Measurements from ENCODE around the gene ASB6.
"Not testable (repeated sequence)": the region's sequence is repeated elsewhere in the genome, so short reads cannot be mapped to it uniquely, and the experiment has no call there.

ASB6 gene

GRCh38 chr9:129608561-129609481 is 33.1 kb downstream of the ASB6 start:
- no peak for DNase-seq (ENCODE audit: low read depth in 2 of 2)

GRCh38 chr9:129607027-129607387 is 34.9 kb downstream of the ASB6 start:
- DNase-seq (ENCODE audit: low read depth in 2 of 2) = no peak

GRCh38 chr9:129606161-129607026 is 35.6 kb downstream of the ASB6 start:
- no peak for DNase-seq (ENCODE audit: low read depth in 2 of 2)

- DNase-seq (ENCODE audit: low read depth in 2 of 2) = no peak
Observed at GRCh38 chr9:129604766-129605163, 37.2 kb downstream of the ASB6 start.

GRCh38 chr9:129604056-129604765 is 37.7 kb downstream of the ASB6 start:
- no peak for DNase-seq (ENCODE audit: low read depth in 2 of 2)

- DNase-seq (ENCODE audit: low read depth in 2 of 2) = no peak
Observed at GRCh38 chr9:129602598-129603415, 39.1 kb downstream of the ASB6 start.

GRCh38 chr9:129601082-129601674 is 40.8 kb downstream of the ASB6 start:
- no peak for DNase-seq (ENCODE audit: low read depth in 2 of 2)

GRCh38 chr9:129598089-129598596 is 43.8 kb downstream of the ASB6 start:
- DNase-seq (ENCODE audit: low read depth in 2 of 2) = no peak

GRCh38 chr9:129597355-129598088 is 44.4 kb downstream of the ASB6 start:
- no peak for DNase-seq (ENCODE audit: low read depth in 2 of 2)

GRCh38 chr9:129596541-129597331 is 45.2 kb downstream of the ASB6 start:
- no peak for DNase-seq (ENCODE audit: low read depth in 2 of 2)

GRCh38 chr9:129595903-129596540 is 45.9 kb downstream of the ASB6 start:
- DNase-seq (ENCODE audit: low read depth in 2 of 2) = no peak

GRCh38 chr9:129595311-129595741 is 46.6 kb downstream of the ASB6 start:
- no peak for DNase-seq (ENCODE audit: low read depth in 2 of 2)

GRCh38 chr9:129594632-129595031 is 47.3 kb downstream of the ASB6 start:
- no peak for DNase-seq (ENCODE audit: low read depth in 2 of 2)

GRCh38 chr9:129592790-129593189 is 49.2 kb downstream of the ASB6 start:
- not testable (repeated sequence) for DNase-seq (ENCODE audit: low read depth in 2 of 2)

- DNase-seq (ENCODE audit: low read depth in 2 of 2) = no peak
Observed at GRCh38 chr9:129591916-129592315, 50.0 kb downstream of the ASB6 start.

GRCh38 chr9:129590466-129590865 is 51.5 kb downstream of the ASB6 start:
- DNase-seq (ENCODE audit: low read depth in 2 of 2) = no peak

- no peak for DNase-seq (ENCODE audit: low read depth in 2 of 2)
Observed at GRCh38 chr9:129587487-129588262, 54.3 kb downstream of the ASB6 start.

GRCh38 chr9:129586685-129587084 is 55.3 kb downstream of the ASB6 start:
- DNase-seq (ENCODE audit: low read depth in 2 of 2) = no peak
